ENCODE results near the gene TEKTIP1. TPM values are rescaled to one million over a fixed set of nuclear protein-coding genes. Genes with fewer than 3 reads are reported as not detected.

Gene TEKTIP1
- total and polyA plus RNA-seq, 9 donors = 0.54 to 5.6 (median 3.6) TPM; not detected in 2

DNA sequence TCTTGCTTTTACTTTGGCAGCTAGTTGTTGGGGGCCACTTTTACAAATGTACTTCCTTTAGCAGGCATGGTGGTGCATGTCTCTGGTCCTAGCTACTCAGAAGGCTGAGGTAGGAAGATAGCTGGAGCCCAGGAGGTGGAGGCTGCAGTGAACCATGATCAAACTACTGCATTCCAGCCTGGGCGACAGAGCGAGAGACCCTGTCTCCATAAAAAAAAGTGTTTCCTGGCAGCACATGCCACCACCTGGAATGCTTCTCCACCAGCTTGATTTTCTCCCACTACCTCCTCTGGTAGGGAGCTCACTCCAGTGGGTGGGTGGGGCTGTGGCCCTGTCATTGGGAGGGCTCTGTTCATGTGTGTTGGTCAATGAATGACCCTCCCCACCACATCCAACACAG, 20.3 kb upstream of the TEKTIP1 start:
- DNase-seq = no peak
- TF ChIP-seq EP300 (IDR thresholded peaks at IDR 0.05) = no peak
- TF ChIP-seq, protein P1, sequence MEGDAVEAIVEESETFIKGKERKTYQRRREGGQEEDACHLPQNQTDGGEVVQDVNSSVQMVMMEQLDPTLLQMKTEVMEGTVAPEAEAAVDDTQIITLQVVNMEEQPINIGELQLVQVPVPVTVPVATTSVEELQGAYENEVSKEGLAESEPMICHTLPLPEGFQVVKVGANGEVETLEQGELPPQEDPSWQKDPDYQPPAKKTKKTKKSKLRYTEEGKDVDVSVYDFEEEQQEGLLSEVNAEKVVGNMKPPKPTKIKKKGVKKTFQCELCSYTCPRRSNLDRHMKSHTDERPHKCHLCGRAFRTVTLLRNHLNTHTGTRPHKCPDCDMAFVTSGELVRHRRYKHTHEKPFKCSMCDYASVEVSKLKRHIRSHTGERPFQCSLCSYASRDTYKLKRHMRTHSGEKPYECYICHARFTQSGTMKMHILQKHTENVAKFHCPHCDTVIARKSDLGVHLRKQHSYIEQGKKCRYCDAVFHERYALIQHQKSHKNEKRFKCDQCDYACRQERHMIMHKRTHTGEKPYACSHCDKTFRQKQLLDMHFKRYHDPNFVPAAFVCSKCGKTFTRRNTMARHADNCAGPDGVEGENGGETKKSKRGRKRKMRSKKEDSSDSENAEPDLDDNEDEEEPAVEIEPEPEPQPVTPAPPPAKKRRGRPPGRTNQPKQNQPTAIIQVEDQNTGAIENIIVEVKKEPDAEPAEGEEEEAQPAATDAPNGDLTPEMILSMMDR (IDR thresholded peaks at IDR 0.05) = no peak
- no peak for TF ChIP-seq POLR2A (IDR thresholded peaks at IDR 0.05)
- WGBS, 3 donors = 69 to 78% (median 73%) methylated on average over 2 of the region's 2 CpGs
- no peaks in the 10 kb centered on the region for H3K36me3 ChIP-seq
- peaks cover 5% of the 10 kb centered on the region for H3K4me1 ChIP-seq (ENCODE audit: insufficient read depth)
- H3K9me3 ChIP-seq = no peaks in the 10 kb centered on the region
- H3K27me3 ChIP-seq = no peaks in the 10 kb centered on the region
- intact Hi-C loops (cut with DNase I) = no loop called here
- H3K4me3 ChIP-seq = no peak overlapping the region
- no peak overlapping the region for H3K27ac ChIP-seq

DNA sequence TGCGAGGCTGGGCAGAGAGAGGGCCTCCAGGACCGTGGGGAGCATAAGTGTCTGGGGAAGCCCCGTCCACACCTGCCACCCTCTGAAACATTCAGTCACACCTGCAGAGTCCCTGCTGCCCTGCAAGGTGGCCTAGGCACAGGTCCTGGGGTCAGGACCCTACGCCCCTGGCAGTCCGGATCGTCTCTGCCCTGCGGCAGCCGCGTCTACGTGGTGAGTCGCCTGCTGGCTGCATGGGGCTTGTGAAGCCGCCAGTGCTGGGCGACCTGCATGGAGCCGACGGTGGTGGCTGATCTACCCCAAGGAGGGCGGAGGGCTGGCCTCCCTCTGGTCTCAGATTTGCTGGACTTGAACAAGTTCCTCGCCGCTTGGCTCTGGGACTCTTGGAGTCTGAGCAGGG, 19.8 kb upstream of the TEKTIP1 start:
- H3K27me3 ChIP-seq = no peaks in the 10 kb centered on the region
- H3K36me3 ChIP-seq = no peaks in the 10 kb centered on the region
- H3K4me3 ChIP-seq = no peak overlapping the region
- H3K27ac ChIP-seq = no peak overlapping the region
- 81 to 84% (median 81%) methylated on average over 18 of the region's 18 CpGs for WGBS, 3 donors
- TF ChIP-seq, protein P1 (IDR thresholded peaks at IDR 0.05) = no peak
- no peak for TF ChIP-seq EP300 (IDR thresholded peaks at IDR 0.05)
- DNase-seq = no peak
- H3K4me1 ChIP-seq (ENCODE audit: insufficient read depth) = peaks cover 5% of the 10 kb centered on the region
- H3K9me3 ChIP-seq = no peaks in the 10 kb centered on the region
- intact Hi-C loops (cut with DNase I) = no loop called here

DNA sequence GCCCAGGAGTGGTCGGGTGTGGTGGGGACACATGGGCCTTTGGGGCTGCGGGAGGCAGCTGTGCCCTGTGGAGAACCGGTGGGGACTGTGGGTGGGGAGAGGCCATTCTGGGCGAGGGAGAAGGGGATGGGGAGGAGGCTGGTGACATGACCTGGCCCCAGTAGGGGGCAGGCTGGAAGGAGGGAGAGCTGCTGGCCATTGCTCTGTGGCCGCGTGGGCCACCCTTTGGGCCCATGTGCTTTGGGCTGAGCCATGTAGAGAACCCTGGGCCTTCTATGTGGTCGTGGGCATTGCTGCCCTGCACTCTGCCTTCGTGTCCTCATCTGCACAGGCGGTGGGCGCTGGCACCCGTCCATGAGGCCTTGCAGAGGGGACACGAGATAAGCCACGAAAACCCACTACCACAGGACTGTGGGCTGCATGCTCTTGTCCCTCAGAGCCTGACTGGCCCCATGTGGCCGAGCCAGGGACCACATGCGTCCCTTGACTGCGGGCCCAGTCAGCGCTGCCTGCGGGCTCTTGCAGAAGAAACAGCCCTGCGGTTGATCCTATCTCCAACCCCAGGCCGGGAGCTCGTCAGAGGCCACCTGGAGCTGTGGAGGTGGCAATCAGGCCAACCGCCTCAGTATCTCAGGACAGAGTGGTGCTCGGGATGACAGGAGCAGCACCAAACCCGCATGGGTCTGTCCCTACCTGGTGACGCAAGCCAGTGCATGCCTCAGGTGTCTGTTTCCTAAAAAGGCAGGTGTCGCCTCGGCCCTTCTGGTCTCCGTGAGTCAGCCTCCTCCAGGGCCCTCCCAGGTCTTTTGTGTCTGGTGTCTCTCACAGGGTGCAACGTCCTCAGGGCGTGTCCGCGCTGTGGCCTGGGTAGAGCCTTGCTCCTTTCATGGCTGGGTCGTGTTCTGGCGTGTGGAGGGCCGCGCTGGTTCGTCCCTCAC, 18.5 kb upstream of the TEKTIP1 start:
- Histone ChIP-seq H3K9me3 (no peaks in the 10 kb centered on the region), H3K27me3 (no peaks in the 10 kb centered on the region), H3K36me3 (no peaks in the 10 kb centered on the region), H3K4me3 (no peak overlapping the region), H3K4me1 (ENCODE audit: insufficient read depth) (peaks cover 5% of the 10 kb centered on the region), H3K27ac (no peak overlapping the region)
- intact Hi-C loops (cut with DNase I) = no loop called here
- no peak for TF ChIP-seq EP300 (IDR thresholded peaks at IDR 0.05)
- TF ChIP-seq, protein P1 (IDR thresholded peaks at IDR 0.05) = no peak
- no peak for TF ChIP-seq POLR2A (IDR thresholded peaks at IDR 0.05)
- no peak for DNase-seq
- WGBS, 3 donors = 85 to 89% (median 87%) methylated on average over 37 of the region's 37 CpGs

DNA sequence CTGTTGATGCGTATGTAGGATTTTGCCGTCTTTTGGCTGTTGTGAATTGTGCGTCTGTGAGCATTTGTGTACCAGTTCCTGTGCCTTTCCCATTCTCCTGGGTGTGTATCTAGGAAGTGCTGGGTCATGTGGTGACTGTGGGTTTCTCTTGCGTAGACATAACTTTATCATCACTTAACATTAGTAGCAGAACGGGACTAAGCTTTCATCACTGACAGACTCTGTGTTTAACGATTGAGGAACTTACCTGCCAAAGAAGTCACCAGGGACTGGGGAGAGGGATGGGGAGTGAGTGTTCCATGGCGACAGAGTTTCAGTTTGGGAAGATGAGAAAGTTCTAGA, 17.9 kb upstream of the TEKTIP1 start:
- 87 to 88% (median 87%) methylated on average over 7 of the region's 7 CpGs for WGBS, 3 donors
- H3K9me3 ChIP-seq = no peaks in the 10 kb centered on the region
- no peak overlapping the region for H3K4me3 ChIP-seq
- no peak for TF ChIP-seq EP300 (IDR thresholded peaks at IDR 0.05)
- TF ChIP-seq POLR2A (IDR thresholded peaks at IDR 0.05) = no peak
- TF ChIP-seq, protein P1 (IDR thresholded peaks at IDR 0.05) = no peak
- DNase-seq = no peak
- no peaks in the 10 kb centered on the region for H3K36me3 ChIP-seq
- H3K4me1 ChIP-seq (ENCODE audit: insufficient read depth) = peaks cover 4% of the 10 kb centered on the region
- intact Hi-C loops (cut with DNase I) = no loop called here
- H3K27me3 ChIP-seq = no peaks in the 10 kb centered on the region
- H3K27ac ChIP-seq = no peak overlapping the region
